ENCODE measurements around the gene PDPK1.
A peak's percentile ranks its signal among the peaks of the same experiment; 100 is the strongest.
"Not testable (repeated sequence)": the region's sequence is repeated elsewhere in the genome, so short reads cannot be mapped to it uniquely, and the experiment has no call there.

PDPK1 gene

DNA sequence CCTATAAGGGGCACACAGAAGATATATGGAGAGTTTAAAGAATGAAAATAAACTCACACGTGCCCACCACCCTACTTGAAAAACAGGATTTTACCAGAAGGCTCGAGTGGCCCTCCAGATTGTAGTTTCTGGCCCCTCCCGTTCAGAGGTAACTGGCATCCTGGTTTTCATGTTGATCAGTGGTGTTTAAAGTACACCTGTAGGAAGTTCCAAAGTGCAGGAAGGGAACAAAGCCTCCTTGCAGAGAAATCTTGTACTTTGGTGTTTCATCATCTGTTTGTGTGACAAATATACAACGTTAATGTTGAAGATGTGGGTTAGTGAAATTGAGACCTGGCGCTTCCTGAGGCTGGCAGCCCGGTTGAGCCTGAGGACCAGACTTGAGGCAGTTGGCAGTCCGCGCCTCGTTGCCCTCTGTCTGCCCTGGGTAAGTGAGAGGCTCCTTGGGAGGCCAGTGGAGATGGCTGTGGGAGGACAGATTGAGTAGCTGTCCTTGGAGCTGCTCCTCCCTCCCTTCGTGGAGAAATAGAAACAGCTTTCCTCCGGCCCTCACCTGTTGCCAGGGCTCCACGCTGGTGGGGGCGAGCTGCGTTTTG, 12.6 kb downstream of the PDPK1 start:
- DNase-seq, result not testable (repeated sequence)

DNA sequence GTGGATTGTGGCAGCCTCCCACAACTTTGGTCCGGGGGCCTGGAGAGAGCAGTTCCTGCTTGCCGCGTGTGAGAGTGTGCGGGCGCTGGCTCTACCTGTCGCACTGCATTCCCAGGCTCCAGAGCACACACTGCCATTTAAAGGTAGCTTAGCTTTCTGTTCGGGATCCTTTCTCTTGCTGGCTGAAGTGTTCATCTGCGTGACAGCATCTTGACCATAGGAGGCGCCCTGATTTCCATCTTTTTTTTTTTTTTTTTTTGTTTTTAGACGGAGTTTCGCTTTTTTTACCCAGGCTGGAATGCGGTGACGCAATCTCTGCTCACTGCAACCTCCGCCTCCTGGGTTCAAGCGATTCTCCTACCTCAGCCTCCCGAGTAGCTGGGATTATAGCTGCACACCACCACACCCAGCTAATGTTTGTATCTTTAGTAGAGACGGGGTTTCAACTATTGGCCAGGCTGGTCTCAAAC, 13.6 kb downstream of the PDPK1 start:
- not testable (repeated sequence) for DNase-seq

DNA sequence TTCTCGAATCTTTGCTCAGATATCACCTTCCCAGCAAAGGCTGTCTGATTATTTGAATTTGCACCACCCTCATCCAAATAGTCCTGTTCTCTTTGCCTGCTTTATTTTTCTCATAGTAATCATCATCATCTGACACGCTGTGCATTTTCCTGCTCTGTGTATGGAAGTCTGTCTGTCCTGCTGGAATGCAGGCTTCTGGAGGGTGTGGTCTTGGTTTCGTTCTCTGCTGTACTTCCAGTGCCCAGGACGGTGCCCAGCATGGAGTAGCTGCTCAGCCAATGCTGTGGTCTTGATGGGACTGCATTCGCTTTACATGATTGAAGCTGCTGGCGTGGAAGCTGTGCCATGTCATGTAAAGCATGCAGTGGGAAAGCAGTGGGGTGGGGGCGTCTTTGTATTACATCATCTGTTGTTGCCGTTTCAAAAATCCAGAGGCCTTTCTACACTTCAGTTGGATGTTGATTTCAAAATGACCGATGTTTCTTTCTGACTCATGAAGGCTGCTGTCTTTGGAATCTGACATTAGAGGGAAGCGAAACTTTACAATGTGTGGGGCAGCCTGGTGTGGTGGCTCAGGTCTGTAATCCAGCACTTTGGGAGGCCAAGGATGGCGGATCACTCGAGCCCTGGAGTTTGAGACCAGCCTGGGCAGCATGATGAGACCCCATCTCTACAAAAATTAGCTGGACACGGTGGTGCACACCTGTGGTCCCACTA, 17.0 kb downstream of the PDPK1 start:
- DNase-seq, result not testable (repeated sequence)

DNA sequence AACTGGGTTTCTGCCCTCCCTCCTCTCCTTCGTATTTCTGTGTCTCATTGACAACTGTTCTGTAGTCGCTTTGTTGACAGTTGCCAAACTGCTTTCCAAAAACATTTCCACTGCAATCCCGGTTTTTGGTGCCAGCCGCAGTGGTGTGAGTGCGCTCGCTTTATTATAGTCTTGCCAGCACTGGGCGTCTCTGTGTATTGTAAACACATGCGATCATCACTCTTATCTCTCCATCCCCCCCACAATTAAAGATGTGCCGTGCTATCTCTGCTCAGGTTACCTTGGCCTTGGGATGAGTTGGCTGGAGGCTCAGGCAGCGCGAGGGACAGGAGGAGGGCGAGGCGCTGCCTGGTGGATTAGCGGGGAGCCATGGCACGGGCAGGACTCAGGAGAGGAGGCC, 19.3 kb downstream of the PDPK1 start:
- not testable (repeated sequence) for DNase-seq

DNA sequence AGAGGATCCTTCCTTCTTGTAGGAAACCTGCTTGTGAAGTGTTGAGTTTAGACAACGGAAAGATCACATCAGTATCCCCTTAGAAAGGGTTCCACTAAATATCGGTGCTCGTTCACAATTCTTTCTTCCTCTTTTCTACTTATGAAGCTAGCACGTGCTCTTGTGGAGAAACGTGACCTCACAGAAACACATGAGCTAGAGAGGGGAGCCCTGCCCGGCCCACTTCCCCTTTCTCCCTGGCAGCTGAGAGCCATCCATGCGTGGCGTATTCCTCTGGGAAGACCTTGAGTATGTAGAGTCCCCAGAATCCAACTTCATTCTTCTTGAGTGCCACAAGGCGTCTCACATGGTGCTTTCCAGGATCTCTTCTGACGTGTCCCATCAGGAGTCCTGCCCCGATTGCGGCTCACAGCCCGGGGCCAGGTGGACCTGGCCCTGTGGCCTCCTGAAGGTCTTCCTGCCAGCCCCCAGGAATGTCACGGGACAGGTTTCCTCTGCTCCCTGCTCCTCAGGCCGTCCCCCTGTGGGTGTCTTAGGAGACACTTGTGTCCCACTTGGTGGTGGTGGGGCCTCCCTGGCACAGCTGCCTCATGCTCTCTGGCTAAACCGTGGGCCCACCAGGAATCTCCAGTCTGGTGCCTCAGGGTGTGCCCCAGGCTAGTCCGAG, 22.4 kb downstream of the PDPK1 start:
- not testable (repeated sequence) for DNase-seq

DNA sequence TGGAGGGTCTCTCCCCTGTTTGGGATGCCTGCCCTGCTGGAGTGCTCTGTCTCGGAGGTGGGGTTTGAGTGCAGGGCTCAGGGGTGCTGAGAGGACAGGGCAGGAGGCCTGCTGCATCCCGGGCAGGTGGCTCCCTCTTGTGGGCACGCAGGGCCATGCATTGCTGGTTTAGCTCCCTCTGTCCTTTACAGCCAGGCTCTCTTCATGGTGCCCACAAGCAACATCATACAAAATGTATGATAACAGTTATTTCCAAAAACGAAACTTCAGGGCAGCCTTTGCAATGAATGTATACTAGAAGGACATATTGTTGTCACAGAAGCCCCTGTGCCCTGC, 22.9 kb downstream of the PDPK1 start:
- DNase-seq, result peak; percentile 77

DNA sequence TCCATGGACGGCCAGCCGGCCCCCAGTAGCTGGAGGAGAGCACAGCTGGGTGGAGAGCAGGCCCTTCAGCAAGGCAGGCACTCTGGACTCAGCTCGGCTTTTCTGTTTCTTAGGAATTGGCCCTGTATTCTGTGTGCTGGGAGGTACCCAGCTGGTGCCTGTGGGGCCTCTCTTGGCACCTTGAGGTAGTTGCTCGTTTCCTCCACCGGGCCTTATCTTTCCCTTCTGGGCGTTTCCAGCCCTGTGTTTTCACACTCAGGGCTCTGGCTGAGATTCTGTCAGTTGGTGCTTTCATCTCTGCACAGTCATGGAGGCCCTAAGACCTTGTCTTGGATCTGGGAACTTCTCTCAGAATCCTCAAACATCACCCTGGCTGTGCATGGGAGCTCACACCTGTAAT, 29.7 kb downstream of the PDPK1 start:
- DNase-seq, result not testable (repeated sequence)

DNA sequence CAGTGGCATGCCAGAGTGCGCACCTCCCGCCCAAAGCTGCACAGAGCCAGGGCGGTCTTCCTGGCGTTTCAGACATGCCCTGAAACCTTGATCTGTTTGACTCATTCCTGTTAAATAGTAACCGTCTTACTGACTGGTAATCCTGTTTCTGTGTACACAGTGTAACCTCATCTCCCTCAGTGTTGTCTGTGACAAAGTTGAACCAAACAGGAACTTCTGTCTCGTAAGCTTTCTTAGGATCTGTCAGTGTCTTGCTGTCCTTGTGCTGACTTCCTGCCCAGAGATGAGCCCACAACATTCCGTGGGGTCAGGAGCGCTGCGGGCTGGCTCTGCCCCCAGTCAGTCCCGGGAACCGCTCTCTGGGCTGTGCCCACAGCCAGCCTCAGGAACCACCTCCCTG, 30.8 kb downstream of the PDPK1 start:
- DNase-seq, result not testable (repeated sequence)

DNA sequence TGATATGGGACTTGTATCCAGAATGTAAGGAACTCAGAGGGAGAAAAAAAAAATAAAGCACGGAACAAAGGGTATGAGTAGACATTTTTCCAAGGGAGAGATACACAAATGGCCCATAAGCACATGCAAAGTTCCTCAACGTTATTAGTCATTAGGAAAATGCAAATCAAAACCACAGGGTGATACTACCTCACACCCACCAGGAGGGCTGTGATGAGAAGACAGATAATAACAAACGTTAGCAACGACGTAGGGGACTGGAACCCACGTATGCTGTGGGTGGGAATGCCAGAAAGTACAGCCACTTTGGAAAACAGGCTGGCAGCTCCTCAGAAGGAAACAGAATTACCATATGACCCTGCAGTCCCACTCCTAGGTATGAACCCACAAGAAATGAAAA, 34.9 kb downstream of the PDPK1 start:
- DNase-seq, result not testable (repeated sequence)

DNA sequence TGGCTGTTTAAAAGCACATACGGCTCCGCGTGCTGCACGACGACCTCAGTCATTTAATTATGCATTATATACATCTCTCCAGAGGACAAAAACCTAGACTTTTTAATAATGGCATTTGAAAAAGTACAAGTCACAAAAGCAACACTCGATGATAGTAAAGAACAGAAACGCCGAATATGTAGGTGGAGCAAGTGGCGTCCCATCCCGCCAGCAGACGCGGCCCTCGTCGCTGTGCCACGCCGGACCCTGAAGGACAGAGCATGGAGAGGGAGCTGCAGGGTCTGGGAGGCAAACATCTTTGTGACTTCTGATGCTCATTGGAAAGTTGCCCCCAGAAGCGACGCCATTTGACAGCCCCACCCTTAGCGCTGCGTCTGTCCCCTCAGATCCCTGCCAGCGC, 38.0 kb downstream of the PDPK1 start:
- DNase-seq, result not testable (repeated sequence)

DNA sequence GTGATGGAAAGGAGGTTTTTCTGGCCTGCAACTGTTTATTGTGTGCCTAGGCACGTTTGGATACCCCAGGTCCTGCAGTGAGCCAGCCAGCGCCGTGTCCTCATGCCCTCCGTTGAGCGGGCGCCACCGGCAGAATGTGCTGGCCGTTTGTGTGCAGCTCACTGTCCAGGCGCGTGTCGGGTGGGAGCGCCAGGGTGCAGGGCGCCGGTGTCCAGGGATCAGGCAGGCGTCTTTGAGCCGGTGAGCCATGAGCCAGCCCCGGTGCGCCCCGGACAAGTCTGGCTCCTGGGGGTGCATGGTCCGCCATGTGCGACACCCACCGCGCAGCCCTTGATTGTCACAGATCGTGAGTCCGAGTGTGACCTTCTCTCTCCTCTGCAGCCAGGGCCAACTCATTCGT, 39.2 kb downstream of the PDPK1 start:
- DNase-seq, result not testable (repeated sequence)

DNA sequence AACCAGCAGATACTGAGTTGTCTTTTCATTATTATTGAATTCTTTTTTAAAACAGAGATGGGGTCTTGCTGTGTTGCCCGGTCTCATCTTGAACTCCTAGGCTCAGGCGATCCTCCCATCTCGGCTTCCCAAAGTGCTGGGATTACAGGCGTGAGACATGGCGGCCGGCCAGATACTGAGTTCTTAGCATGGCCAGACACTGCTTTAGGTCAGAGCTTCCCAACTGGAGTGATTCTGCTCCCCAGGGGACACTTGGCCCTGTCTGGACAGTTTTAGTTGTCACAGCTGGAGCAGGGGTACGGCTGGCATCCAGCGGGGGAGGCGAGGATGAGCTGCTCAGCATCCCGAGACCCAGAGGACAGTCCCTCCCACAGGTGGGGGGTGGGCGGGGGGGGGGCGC, 41.1 kb downstream of the PDPK1 start:
- not testable (repeated sequence) for DNase-seq

DNA sequence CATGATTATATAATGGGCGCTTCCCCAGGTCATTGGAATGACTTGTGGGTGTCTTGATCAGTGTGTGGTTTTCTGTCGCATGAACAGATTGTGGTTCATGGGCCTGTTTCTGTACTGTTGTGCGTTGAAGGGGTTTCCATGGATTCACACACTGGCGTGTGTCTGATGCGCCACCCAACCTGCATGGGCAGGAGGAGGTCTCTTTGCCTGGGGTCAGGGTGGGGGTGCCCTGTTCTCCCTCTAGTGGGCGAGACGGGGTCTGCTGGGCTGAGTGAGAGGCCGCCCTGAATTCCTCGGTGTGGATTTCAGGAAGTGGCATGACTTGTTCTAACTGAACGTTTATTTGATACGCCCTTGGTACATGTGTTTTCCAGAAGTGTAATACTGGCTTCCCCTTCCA, 42.3 kb downstream of the PDPK1 start:
- not testable (repeated sequence) for DNase-seq

DNA sequence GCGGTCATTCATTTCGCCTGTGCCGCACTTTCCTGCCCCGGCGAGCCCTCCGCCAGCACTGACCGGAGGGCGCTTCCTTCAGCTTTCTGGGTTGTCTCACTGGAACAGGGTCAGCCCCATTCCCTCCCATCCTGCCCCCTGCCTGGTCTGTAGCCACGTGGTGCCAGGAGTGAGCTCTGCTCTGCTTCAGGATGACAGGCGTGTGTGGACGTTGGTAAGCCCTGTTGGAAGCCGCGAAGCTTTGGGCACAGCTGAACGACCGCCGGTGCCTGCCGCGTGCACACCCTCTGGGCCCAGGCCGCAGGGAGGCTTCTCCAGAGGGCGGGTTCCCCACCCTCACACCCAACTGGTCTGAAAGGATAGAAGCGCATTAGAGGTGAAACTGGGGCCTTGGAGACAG, 43.0 kb downstream of the PDPK1 start:
- not testable (repeated sequence) for DNase-seq

DNA sequence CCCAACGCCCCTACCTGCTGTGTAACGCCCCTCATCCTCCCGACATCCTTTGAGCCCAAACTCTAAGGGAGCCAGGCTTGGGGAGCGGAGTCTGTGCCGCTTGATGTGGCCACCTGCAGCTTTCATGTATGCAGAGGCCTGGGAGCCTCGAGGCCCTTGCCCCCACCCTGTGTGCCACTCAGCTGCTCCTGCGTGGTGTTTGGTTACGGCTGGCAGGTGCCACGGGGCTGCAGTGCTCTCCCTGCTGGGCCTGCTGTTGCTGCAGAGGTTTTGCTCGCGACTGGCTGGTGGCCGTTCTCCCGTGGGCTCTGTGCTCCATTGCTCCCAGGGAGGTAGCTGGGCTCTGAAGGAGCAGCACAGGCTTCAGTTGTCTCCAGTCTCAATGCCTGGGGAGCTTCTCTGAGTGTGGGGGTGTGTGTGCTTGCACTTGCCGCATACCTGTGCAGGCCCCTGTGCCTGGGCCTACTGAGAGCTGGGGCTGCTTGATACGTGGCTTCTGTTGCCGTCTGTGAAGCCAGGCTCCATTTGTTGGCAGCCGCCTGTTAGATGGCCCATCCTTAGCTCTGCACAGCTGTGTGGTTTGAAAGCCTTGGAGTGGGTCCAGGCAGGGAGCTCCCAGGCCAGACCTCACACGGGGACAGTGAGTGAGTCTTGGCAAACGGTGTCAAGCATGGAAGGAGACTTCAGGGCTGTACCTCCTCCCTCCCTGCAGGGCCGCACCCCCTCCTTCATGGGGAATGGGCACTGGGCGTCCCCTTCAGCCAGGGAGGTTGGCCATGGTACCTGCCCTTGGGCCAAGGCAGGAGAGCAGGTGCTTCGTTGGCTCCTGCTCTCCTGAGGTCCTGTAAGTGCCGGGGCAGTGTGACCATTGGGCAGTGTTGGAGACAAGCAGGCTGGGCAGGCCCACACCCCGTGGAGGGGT, 47.2 kb downstream of the PDPK1 start:
- no peak for DNase-seq

DNA sequence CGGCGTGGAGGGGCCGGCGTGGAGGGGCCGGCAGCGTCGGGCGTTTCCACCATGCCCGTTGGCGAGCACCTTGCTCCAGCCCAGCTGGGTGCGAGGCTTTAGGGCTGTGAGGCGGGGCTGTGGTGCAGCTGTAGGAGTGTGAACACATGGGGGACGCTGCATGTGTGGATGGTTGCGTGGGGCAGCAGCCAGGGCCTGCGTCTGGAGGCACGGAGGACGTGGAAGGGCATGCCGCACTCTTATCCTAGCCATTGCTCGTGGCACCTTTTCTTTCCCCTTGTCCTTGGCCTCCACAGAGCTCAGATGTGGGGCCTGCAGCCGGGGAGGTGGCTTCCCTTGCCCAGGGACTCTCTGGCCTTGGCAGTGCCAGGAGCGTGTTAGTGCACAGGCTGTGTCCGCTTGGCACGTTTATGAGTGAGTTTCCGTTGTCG, 47.8 kb downstream of the PDPK1 start:
- no peak for DNase-seq

DNA sequence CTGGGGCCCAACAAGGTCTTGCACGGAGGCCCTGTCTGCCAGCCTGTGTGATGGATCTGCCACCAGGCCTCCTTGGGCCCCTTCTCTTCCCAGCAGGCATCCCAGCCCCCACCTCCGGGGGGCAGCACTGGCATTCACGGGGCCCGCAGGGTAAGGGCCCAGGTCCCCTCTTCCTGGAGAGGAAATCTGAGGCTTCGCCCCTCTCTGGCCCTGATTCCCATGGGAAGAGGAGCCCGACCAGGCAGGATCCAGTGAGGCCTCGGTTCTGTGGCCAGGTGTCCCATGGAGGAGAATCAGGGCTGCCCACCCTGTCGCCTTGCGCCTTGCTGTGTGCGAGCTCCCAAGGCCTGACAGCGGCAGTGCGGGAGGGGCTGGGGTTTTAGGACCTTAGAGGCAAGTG, 48.4 kb downstream of the PDPK1 start:
- DNase-seq, result no peak

DNA sequence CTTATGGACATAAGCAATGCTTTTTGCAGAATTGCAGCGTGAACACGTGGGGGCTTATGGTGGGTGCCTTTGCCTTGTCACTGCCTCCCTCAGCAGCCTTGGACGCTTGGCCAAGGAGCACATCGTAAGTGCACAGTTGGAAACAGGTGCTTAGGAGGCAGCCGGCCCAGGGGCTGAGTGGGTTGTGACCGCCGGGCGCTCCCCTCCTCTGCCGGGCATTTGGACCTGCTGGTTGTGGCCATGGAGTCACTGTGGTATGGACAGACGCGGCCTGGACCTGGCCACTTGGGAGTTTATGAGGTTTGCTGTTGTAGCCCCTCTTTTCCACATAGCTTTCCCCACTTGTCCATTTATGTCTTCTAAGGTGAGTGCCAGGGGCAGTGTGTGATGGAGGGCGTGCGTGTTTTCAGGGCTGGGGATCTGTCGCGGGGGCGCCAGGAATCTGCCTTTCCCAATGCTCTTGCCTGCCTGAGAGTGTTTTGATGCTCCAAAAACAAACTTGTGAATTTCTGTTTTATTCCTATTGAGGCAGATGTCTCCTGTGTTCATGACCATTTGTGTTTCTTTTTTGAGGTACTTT, 49.2 kb downstream of the PDPK1 start:
- no peak for DNase-seq

DNA sequence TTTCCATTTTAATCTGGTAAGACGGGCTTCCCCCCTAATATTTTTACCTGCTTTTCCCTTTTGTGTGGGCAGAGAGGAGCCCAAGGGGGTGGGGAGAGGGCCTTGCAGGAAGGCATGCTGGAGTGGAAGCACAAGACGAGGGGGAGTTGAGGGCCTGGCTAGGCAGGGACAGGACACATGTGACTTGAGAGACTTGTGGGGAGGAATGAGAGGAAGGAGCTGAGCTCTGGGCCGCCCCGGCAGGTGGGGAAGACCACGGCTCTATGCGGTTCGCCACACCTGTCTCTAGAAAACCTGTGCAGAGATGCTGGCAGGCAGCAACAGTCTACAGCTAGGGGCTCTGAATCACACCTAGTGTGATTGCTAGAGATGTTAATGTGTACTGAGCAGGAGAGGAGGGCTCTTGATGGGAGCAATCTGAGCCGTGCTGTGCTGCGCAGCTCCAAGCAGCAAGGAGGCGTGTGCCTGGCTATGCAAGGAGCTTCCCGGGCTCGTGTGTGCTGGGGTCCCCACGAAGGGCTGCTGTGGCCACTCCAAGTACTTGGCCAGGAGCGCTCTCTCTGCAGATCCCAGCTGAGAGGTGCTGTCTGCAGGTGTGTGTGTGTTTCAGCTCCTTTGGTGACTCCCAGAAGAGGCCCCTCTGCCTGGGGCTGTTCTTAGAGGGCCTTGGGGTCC, 50.2 kb downstream of the PDPK1 start:
- no peak for DNase-seq

DNA sequence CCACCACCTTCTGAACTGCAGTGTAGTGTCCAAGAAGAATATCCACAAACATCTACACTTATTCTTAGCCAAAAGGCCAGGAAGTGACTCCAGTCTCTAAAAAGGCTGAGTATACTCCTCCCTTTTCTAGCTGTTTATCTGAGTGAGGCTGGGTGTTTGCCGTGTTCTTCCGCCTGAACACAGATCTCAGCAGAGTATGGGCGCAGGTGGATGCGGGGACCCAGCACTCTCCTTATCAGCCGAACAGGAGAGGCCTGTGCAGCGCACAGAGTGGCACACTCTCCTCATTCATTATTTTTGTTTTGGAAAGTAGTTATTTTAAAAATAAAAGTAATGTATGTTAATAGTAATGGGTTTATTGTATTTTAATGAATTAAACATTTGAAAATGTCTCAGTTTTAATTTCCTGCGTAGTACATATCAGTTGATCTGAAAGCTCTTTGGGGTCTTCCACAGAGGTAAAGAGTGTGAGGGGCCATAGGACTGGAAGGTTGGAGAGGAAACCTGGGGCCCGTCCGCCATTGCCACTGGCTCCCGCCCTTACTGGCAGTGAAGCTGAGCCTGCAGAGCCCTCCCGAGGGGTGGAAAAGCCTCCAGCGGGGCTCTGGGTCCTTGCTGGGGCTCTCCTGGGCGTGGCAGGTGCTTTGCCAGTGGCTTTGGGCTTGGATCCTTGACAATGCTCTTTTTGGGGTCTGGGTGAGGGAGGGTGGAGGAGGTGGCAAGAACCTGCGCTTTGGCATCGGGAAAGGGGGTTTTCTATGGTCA, 53.8 kb downstream of the PDPK1 start:
- DNase-seq, result no peak

DNA sequence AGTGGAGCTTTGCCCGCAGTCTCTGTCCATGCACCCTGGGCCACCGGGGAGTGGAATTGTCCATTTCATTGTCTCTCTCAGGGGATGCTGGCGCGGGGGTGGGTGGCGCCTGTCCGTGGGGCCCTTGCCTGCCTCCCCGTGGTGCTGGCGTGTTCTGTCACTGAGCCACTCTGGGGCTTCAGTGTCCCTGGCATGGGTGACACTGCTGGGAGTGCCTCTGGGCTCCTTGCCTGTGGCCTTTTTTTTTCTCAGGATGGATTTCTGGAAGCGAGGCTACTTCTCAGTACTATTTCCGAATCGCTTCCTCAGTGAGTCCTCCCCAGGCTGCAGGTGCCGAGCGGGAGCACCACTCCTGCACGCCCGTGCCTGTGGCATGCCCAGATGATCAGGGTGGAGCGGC, 55.0 kb downstream of the PDPK1 start:
- DNase-seq, result no peak

Data from activated CD4-positive, alpha-beta T cell treated with anti-CD3 and anti-CD28 coated beads, Interleukin-10, Interleukin-2, amounts not matched to agents 100 ng/mL and 50 ng/mL, durations not matched to agents 16 hours and 8 hours (primary cell).